K562 (cell line): ENCODE results near the gene CLP1. TPM values are rescaled to one million over a fixed set of nuclear protein-coding genes. Genes with fewer than 3 reads are reported as not detected.
"Not testable (repeated sequence)": the region's sequence is repeated elsewhere in the genome, so short reads cannot be mapped to it uniquely, and the experiment has no call there.

ENCODE experiments used
- ATAC-seq: fragments of 200-7000 bp; cut with Tn5 transposase; 3 replicates; pipeline ENCODE4 v1.9.1; 2020; ENCODE audit warnings: moderate library complexity
- BruUV-seq: library from RNA; stranded (reverse); fragments of 400-500 nt; replicated peaks from 2 replicates; lab custom pipeline; 2021; lab: Mats Ljungman, UMichigan
- CTCF ChIA-PET: fragments of 300-600 bp; formaldehyde crosslinking; extraction: SDS; loops from one replicate; lab custom pipeline; 2021; ENCODE audit warnings: low intra/inter-chr PET ratio; lab: Yijun Ruan, JAX
- POLR2A ChIA-PET: fragments of 300-600, 350-650 bp; sonication (Branson Sonifier 250); formaldehyde crosslinking; extraction: SDS; loops from one replicate; lab custom pipeline; 2021; ENCODE audit warnings: antibody characterized with exemption, inconsistent platforms; lab: Yijun Ruan, JAX
- DNase-seq, 4 experiments: peaks; one replicate each; pipeline versions ENCODE4 v3.0.0 to v3.0.0-alpha.2; 2011 to 2018; ENCODE audit warnings: low spot score in 3 of 4, mixed read lengths in 3 of 4; ENCODE audit errors: extremely low read depth in 1 of 4
- FAIRE-seq: peaks from 2 replicates; lab custom pipeline; 2011; peaks lifted over from hg19 to GRCh38; lab: Jason Lieb, UNC
- H2AFZ ChIP-seq: 2 replicates; pipeline ENCODE4 v1.6.0; 2011; ENCODE audit warnings: low read depth, low read length, control low read depth, inconsistent platforms
- H3K27ac ChIP-seq: fragments of 200-600 bp; 3 replicates; pipeline ENCODE4 v1.8.0; 2011; ENCODE audit warnings: low read depth, mild to moderate bottlenecking, control low read depth, inconsistent platforms, low read length, moderate library complexity, mixed read lengths; ENCODE audit errors: extremely low read depth
- H3K27me3 ChIP-seq, 2 experiments: fragments of 300-600 bp in 1 of 2; 2 replicates in 1 of 2; 3 replicates in 1 of 2; pipeline versions ENCODE4 v1.6.0 to v1.8.0; 2011; ENCODE audit warnings: inconsistent platforms in 2 of 2, low read length in 2 of 2, mild to moderate bottlenecking in 1 of 2, mixed read lengths in 1 of 2, moderate library complexity in 1 of 2; ENCODE audit not compliant: control insufficient read depth in 2 of 2, insufficient read depth in 2 of 2
- H3K36me3 ChIP-seq: fragments of 300-600 bp; 3 replicates; pipeline ENCODE4 v1.8.0; 2011; ENCODE audit warnings: mild to moderate bottlenecking, low read length, inconsistent platforms; ENCODE audit not compliant: control insufficient read depth, insufficient read depth
- H3K4me1 ChIP-seq, 2 experiments: fragments of 200-600 bp in 1 of 2; replicated peaks in 1 of 2; 2 replicates in 1 of 2; 3 replicates in 1 of 2; pipeline versions ENCODE4 v1.5.1 to v1.8.0; 2011; ENCODE audit warnings: inconsistent platforms in 2 of 2, low read length in 2 of 2, mild to moderate bottlenecking in 1 of 2, mixed read lengths in 1 of 2, moderate library complexity in 1 of 2; ENCODE audit not compliant: control insufficient read depth in 2 of 2, insufficient read depth in 2 of 2
- H3K4me2 ChIP-seq: 2 replicates; pipeline ENCODE4 v1.6.1; 2011; ENCODE audit warnings: low read length, control low read depth, inconsistent platforms, mixed read lengths; ENCODE audit not compliant: insufficient read depth
- H3K4me3 ChIP-seq: fragments of 200-600 bp; sonication (generic), shearing (Covaris generic); 2 replicates; pipeline ENCODE4 v1.5.1; 2016; ENCODE audit warnings: control low read depth, inconsistent platforms
- H3K79me2 ChIP-seq: fragments of 200-600 bp; 3 replicates; pipeline ENCODE4 v1.8.0; 2011; ENCODE audit warnings: low read length, inconsistent platforms; ENCODE audit not compliant: control insufficient read depth, insufficient read depth
- H3K9ac ChIP-seq, 2 experiments: 2 replicates each; pipeline versions ENCODE4 v1.6.0 to v1.6.1; 2011; ENCODE audit warnings: low read depth in 2 of 2, low read length in 2 of 2, control low read depth in 1 of 2, inconsistent platforms in 1 of 2, mild to moderate bottlenecking in 1 of 2, mixed read lengths in 1 of 2; ENCODE audit not compliant: insufficient read depth in 1 of 2
- H3K9me1 ChIP-seq: one replicate; pipeline ENCODE4 v1.6.0; 2011; ENCODE audit warnings: inconsistent platforms, mild to moderate bottlenecking, low read length, moderate library complexity; ENCODE audit not compliant: control insufficient read depth, insufficient read depth
- H3K9me3 ChIP-seq: replicated peaks from 2 replicates; pipeline ENCODE4 v1.5.1; 2011; ENCODE audit warnings: low read depth, low read length, inconsistent platforms; ENCODE audit not compliant: control insufficient read depth, insufficient read depth
- H4K20me1 ChIP-seq: replicated peaks from 2 replicates; pipeline ENCODE4 v1.6.1; 2011; ENCODE audit warnings: low read length, inconsistent platforms, mixed read lengths; ENCODE audit not compliant: control insufficient read depth, insufficient read depth
- MEIS2 ChIP-seq: fragments of 450-650 bp; IDR thresholded peaks from 2 replicates; pipeline ENCODE4 v1.6.1; 2014; ENCODE audit warnings: mild to moderate bottlenecking; ENCODE audit not compliant: partially characterized antibody
- MTA2 ChIP-seq: fragments of 450-650 bp; IDR thresholded peaks from 2 replicates; pipeline ENCODE4 v1.6.1; 2016; ENCODE audit warnings: low read depth
- RBM25 ChIP-seq: fragments of 200-400 bp; formaldehyde crosslinking; IDR thresholded peaks from 2 replicates; pipeline ENCODE4 v1.6.1; 2018; ENCODE audit warnings: low read length, low read depth, moderate library complexity; ENCODE audit not compliant: severe bottlenecking
- ZNF146 ChIP-seq: IDR thresholded peaks from one replicate; pipeline ENCODE4 v1.6.1; 2018; ENCODE audit warnings: missing compliant biosample characterization; ENCODE audit not compliant: unreplicated experiment
- WGBS: fragments of 100-300 bp; shearing (Covaris generic); methylation state at CpG from one replicate; pipeline ENCODE4 v1.1.6; 2016; ENCODE audit warnings: low coverage, mixed read lengths; ENCODE audit not compliant: insufficient coverage; ENCODE audit errors: missing lambda C conversion rate; 5-methylcytosine and 5-hydroxymethylcytosine counted together
- in situ Hi-C: fragments of 300-500 bp; cut with MboI; formaldehyde crosslinking; loops from 4 replicates; pipeline ENCODE4 v1.15.0; 2018; ENCODE audit warnings: inconsistent platforms, mixed read lengths
- intact Hi-C: fragments of 100-400 bp; cut with micrococcal nuclease; formaldehyde crosslinking; loops from 2 replicates; pipeline ENCODE4 v1.14.2; 2022
- polyA plus RNA-seq, 8 experiments: library from polyadenylated mRNA; depleted of rRNA in 4 of 8; stranded (reverse) in 5 of 8; unstranded in 3 of 8; fragments of >200 nt; fragmentation: Nextera tagmentation in 2 of 8; fragmentation: Illumina TruSeq in 1 of 8; extraction: Ambion mirVana in 2 of 8; extraction: Trizol in 1 of 8; gene quantifications; 2 replicates each; pipeline versions ENCODE4 v1.2.1 to v1.2.3, GENCODE V29; 2011 to 2014; ENCODE audit warnings: inconsistent platforms in 1 of 8, missing spikeins in 1 of 8
- total RNA-seq, 7 experiments: library from RNA; depleted of rRNA in 6 of 7; stranded (reverse); fragments of >200 nt in 6 of 7; fragmentation: Illumina TruSeq in 2 of 7; extraction: Trizol in 2 of 7; gene quantifications; 2 replicates each; pipeline versions ENCODE4 v1.2.1 to v1.2.3, GENCODE V29; 2011 to 2021; ENCODE audit warnings: low replicate concordance in 1 of 7
- TF ChIP-seq, protein P1 (sequence below): fragments of 450-650 bp; IDR thresholded peaks from 2 replicates; pipeline ENCODE4 v1.6.1; 2016
- TF ChIP-seq, protein P2 (sequence below): fragments of 450-650 bp; IDR thresholded peaks from one replicate; pipeline ENCODE4 v1.6.1; 2018; ENCODE audit warnings: mild to moderate bottlenecking, moderate library complexity; ENCODE audit not compliant: partially characterized antibody

The CLP1 gene
- total and polyA plus RNA-seq, 9 of the 15 experiments (the other 6 are each of a cell fraction or from before 2014, with no cell fraction given) = 19.1 to 46.2 (median 27.8) TPM

DNA sequence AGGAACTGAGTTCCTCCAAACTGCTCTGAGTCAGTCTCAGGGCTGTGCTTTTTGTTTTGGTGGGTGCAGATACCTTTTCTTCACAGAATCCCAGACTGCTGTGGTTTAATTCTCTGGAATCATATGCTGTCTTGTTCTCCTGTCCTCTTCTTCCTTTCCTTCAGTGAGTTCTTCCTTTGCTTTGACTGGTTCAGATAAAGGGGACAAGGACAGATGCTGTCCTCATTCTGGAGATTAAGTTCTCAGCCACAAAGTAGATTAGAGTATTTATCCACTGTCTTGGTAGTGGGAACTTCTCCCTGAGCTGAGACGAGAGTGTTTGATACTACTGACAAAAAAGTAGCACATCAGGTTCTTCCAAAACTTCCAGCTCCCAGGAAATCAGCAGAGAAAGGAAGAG lies 23.6 kb downstream of the CLP1 start (continued):
- TF ChIP-seq MTA2 = no peak
- TF ChIP-seq, protein P1, sequence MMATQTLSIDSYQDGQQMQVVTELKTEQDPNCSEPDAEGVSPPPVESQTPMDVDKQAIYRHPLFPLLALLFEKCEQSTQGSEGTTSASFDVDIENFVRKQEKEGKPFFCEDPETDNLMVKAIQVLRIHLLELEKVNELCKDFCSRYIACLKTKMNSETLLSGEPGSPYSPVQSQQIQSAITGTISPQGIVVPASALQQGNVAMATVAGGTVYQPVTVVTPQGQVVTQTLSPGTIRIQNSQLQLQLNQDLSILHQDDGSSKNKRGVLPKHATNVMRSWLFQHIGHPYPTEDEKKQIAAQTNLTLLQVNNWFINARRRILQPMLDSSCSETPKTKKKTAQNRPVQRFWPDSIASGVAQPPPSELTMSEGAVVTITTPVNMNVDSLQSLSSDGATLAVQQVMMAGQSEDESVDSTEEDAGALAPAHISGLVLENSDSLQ = no peak
- peak; percentile 21 for TF ChIP-seq MEIS2
- TF ChIP-seq, protein P2, sequence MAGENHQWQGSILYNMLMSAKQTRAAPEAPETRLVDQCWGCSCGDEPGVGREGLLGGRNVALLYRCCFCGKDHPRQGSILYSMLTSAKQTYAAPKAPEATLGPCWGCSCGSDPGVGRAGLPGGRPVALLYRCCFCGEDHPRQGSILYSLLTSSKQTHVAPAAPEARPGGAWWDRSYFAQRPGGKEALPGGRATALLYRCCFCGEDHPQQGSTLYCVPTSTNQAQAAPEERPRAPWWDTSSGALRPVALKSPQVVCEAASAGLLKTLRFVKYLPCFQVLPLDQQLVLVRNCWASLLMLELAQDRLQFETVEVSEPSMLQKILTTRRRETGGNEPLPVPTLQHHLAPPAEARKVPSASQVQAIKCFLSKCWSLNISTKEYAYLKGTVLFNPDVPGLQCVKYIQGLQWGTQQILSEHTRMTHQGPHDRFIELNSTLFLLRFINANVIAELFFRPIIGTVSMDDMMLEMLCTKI = no peak

GRCh38 chr11:57690474-57690873 lies 32.9 kb downstream of the CLP1 start:
- ATAC-seq, H4K20me1 ChIP-seq, FAIRE-seq, H3K27me3 ChIP-seq, DNase-seq, H3K9me1 ChIP-seq, H3K79me2 ChIP-seq, H3K9ac ChIP-seq, intact Hi-C loops, H3K4me2 ChIP-seq, CTCF ChIA-PET, H3K4me1 ChIP-seq, in situ Hi-C loops, H3K4me3 ChIP-seq, H3K27ac ChIP-seq, H3K9me3 ChIP-seq, H2AFZ ChIP-seq: not testable (repeated sequence)
- H3K36me3 ChIP-seq = peaks cover 86% of the 10 kb centered on the region
- POLR2A ChIA-PET = interaction anchor here (0.7 kb wide), 1 partner anchor 330 kb away, joined by 3 read pairs; no protein-coding TSS in a partner anchor
- 100% methylated on average over 5 of the region's 5 CpGs for WGBS
- TSS peak; percentile 19 for BruUV-seq
- TF ChIP-seq RBM25 (peak; percentile 26), ZNF146 (CRISPR knock-in tag) (peak; percentile 91)
